ENCODE data around the gene RUFY3.
"Not testable (repeated sequence)": the region's sequence is repeated elsewhere in the genome, so short reads cannot be mapped to it uniquely, and the experiment has no call there.

DNA sequence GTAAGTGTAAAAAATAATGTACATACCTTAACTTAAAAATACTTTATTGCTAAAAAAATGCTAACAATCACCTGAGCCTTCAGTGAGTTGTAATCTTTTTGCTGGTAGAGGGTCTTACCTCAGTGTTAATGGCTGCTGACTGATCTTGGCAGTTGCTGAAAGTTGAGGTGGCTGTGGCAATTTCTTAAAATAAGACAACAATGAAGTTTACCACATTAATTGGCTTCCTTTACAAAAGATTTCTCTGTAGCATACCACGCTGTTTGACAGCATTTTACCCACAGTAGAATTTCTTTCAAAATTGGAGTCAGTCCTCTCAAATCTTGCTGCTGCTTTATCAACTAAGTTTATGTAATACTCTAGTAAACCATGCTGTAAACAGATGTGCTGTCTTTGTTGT, 47.6 kb downstream of the RUFY3 start:
- TF ChIP-seq POLR2A (IDR thresholded peaks at IDR 0.05) = not testable (repeated sequence)
- TF ChIP-seq, protein P1, sequence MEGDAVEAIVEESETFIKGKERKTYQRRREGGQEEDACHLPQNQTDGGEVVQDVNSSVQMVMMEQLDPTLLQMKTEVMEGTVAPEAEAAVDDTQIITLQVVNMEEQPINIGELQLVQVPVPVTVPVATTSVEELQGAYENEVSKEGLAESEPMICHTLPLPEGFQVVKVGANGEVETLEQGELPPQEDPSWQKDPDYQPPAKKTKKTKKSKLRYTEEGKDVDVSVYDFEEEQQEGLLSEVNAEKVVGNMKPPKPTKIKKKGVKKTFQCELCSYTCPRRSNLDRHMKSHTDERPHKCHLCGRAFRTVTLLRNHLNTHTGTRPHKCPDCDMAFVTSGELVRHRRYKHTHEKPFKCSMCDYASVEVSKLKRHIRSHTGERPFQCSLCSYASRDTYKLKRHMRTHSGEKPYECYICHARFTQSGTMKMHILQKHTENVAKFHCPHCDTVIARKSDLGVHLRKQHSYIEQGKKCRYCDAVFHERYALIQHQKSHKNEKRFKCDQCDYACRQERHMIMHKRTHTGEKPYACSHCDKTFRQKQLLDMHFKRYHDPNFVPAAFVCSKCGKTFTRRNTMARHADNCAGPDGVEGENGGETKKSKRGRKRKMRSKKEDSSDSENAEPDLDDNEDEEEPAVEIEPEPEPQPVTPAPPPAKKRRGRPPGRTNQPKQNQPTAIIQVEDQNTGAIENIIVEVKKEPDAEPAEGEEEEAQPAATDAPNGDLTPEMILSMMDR (IDR thresholded peaks at IDR 0.05) = not testable (repeated sequence)

Data from adrenal gland (tissue), 5 donors.